ENCODE results near the gene MACF1. TPM values are rescaled to one million over a fixed set of nuclear protein-coding genes. Genes with fewer than 3 reads are reported as not detected.

MACF1 gene
- total RNA-seq, 1 donor from 2014 or later: 694 TPM

GRCh38 chr1:39333296-39333695, 128.8 kb downstream of the MACF1 start:
- Histone ChIP-seq H3K9ac (ENCODE audit: low read length) (no peak overlapping the region), H4K20me1 (ENCODE audit: insufficient read depth, low read length) (peaks cover 26% of the 10 kb centered on the region), H3K36me3 (ENCODE audit: insufficient read depth, low read length) (peaks cover 55% of the 10 kb centered on the region), H3K9me3 (ENCODE audit: insufficient read depth, low read depth, low read length) (no peaks in the 10 kb centered on the region), H3K4me3 (ENCODE audit: insufficient read depth, low read depth, low read length) (no peak overlapping the region), H3K4me1 (ENCODE audit: insufficient read depth, low read length) (no peaks in the 10 kb centered on the region), H2AFZ (ENCODE audit: low read depth, low read length) (no peak overlapping the region), H3K79me2 (ENCODE audit: insufficient read depth, low read length) (peaks cover 7% of the 10 kb centered on the region), H3K27me3 (ENCODE audit: insufficient read depth, low read length) (no peaks in the 10 kb centered on the region), H3K27ac (ENCODE audit: low read depth, low read length) (no peak overlapping the region), H3K4me2 (ENCODE audit: low read length) (no peak overlapping the region)
- TF ChIP-seq EZH2 (IDR thresholded peaks at IDR 0.05; ENCODE audit: insufficient read depth, low read length): no peak
- no peak for TF ChIP-seq CTCF (IDR thresholded peaks at IDR 0.05; ENCODE audit: insufficient read depth, low read depth, low read length)
- no peak overlapping the region for H3K4me3 Mint-ChIP-seq (ENCODE audit: unreplicated experiment)
- FAIRE-seq (no peak), DNase-seq (ENCODE audit: low read depth) (no peak)
- H3K27ac Mint-ChIP-seq (ENCODE audit: unreplicated experiment): peak overlapping the region; percentile 13
- no peaks in the 10 kb centered on the region for H3K27me3 Mint-ChIP-seq (ENCODE audit: low read depth, unreplicated experiment)
- peaks cover 33% of the 10 kb centered on the region for H3K4me1 Mint-ChIP-seq (ENCODE audit: low read depth, unreplicated experiment)
- peaks cover 23% of the 10 kb centered on the region for H3K36me3 Mint-ChIP-seq (ENCODE audit: low read depth, unreplicated experiment)
- H3K9me3 Mint-ChIP-seq (ENCODE audit: unreplicated experiment): no peaks in the 10 kb centered on the region

- no peak overlapping the region for H3K4me3 Mint-ChIP-seq (ENCODE audit: unreplicated experiment)
- no peak for FAIRE-seq
Observed at GRCh38 chr1:39335216-39335615, 130.7 kb downstream of the MACF1 start.

More at GRCh38 chr1:39335216-39335615, 130.7 kb downstream of the MACF1 start:
- no peak for DNase-seq (ENCODE audit: low read depth)
- peaks cover 62% of the 10 kb centered on the region for H3K36me3 ChIP-seq (ENCODE audit: insufficient read depth, low read length)
- peaks cover 26% of the 10 kb centered on the region for H4K20me1 ChIP-seq (ENCODE audit: insufficient read depth, low read length)
- Mint-ChIP-seq H3K9me3 (ENCODE audit: unreplicated experiment) (no peaks in the 10 kb centered on the region), H3K27ac (ENCODE audit: unreplicated experiment) (no peak overlapping the region), H3K4me1 (ENCODE audit: low read depth, unreplicated experiment) (peaks cover 32% of the 10 kb centered on the region), H3K27me3 (ENCODE audit: low read depth, unreplicated experiment) (no peaks in the 10 kb centered on the region), H3K36me3 (ENCODE audit: low read depth, unreplicated experiment) (peaks cover 28% of the 10 kb centered on the region)
- TF ChIP-seq EZH2 (IDR thresholded peaks at IDR 0.05; ENCODE audit: insufficient read depth, low read length) (no peak), CTCF (IDR thresholded peaks at IDR 0.05; ENCODE audit: insufficient read depth, low read depth, low read length) (no peak)
- no peak overlapping the region for H3K4me2 ChIP-seq (ENCODE audit: low read length)
- H3K4me3 ChIP-seq (ENCODE audit: insufficient read depth, low read depth, low read length): no peak overlapping the region
- H3K27ac ChIP-seq (ENCODE audit: low read depth, low read length): no peak overlapping the region
- no peaks in the 10 kb centered on the region for H3K4me1 ChIP-seq (ENCODE audit: insufficient read depth, low read length)
- H2AFZ ChIP-seq (ENCODE audit: low read depth, low read length): no peak overlapping the region
- no peaks in the 10 kb centered on the region for H3K9me3 ChIP-seq (ENCODE audit: insufficient read depth, low read depth, low read length)
- no peak overlapping the region for H3K9ac ChIP-seq (ENCODE audit: low read length)
- H3K79me2 ChIP-seq (ENCODE audit: insufficient read depth, low read length): peaks cover 2% of the 10 kb centered on the region
- H3K27me3 ChIP-seq (ENCODE audit: insufficient read depth, low read length): no peaks in the 10 kb centered on the region
